GM18868 (cell line): ENCODE data around the gene CTNND2.
"Not testable (repeated sequence)": the region's sequence is repeated elsewhere in the genome, so short reads cannot be mapped to it uniquely, and the experiment has no call there.

Source experiments
- ATAC-seq: cut with Tn5 transposase; IDR thresholded peaks from one replicate; pipeline ENCODE4 v1.9.1; 2021; ENCODE audit warnings: mild to moderate bottlenecking, moderate library complexity; ENCODE audit not compliant: unreplicated experiment

Gene CTNND2

DNA sequence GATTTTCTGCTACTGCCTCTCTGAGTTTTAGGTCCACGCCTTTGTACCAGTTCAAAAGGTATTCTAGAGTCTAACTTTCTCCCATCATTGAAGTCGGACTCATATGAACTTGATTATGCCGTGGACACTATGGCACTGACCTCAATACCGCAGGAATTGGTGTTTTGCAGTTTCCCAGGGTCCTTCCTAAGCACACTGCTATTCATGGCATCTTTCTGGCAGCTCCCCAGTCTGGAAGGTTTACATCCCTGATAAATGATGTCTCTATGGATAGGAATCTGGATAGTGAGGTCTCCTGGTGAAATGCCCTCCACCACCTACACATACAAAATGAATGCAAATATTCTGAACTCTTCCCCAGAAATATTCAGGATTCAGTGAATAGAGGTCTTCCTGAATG lies 422.2 kb downstream of the CTNND2 start:
- no peak for ATAC-seq

DNA sequence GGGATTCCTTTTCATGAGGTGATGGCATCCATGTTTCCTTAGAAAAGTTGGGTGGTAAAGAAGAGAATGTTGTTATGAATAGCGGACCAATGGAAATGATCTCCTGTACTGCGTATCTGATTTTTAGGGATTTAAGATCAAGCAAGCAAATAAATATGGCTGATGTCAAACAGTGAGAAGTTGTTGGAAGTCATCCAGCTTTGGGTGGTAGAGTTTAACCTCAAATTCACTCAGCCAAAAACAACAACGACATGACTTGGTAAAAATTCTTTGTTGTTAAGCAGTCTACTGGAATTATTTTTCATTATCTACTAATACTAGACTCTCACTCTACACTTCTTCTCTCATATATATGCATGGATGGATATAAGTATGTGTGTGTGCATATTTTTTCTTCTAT lies 426.5 kb downstream of the CTNND2 start:
- ATAC-seq = no peak

DNA sequence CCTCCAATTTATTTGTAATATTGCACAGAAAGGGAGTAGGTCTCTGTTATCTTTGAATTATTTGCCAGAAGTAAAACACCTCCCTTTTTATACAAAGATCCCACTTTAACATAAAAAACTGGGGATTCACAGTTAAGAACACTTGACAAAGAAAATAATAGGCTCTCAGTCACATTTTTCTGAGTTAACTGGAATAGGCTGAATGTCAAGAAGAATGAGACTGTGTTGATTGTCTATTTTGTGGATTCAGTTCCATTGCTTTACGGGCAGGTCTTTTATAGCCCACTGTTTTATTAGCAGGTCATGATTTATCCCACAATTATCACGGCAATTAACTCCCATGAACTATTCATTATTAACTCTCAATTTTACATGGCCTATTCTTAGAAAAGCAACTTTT lies 427.4 kb downstream of the CTNND2 start:
- ATAC-seq = no peak

DNA sequence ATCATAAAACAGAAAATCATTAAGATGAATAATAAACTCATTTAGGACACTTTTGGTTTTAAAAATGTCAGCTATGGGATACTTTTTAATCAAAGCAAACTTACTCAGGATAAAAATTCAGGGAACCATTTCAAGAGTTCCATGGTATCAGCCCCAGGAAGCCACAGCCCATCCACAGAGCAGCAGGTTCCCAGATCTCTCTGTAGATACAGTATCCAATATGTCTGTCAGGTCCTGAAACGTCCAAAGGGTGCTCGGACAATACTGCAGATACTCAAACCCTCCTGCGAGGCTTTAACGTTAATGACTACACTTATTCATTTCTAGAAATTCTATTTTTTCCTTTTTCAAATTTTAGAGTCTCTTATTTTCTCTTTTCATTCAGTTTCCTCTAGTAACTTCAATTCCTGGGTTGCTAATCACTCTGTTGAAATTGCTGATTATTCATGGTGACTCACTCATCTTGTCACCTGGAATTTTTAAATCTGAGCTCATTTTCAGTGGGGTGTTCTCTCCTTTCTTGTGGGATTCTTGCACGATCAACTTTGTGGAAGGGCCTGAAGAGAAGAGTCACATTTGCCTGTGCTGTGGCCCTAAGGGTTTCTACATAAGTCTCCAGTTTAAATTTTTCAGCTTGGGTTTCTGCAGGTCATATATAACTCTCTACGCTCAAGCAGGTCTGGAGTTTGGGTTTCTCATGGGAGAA lies 435.8 kb downstream of the CTNND2 start:
- ATAC-seq = no peak

DNA sequence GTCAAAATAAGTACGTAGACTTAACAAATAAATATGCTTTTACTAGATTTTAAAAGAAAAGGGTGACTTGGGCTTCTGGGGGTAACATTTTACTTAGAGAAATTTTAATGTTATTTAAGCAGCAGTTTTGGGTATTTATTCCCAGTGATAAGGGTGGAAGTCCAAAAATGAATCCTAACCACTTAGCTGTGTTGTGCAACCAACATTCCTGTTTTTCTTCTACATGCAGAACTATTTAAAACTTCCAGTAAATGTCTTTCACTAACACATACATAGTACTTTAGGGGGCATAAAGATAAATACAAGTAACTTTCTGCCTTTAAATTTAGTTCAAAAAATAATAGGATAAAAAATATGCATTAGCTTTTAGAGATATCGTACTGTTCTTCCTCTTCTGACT lies 436.7 kb downstream of the CTNND2 start:
- ATAC-seq = no peak

DNA sequence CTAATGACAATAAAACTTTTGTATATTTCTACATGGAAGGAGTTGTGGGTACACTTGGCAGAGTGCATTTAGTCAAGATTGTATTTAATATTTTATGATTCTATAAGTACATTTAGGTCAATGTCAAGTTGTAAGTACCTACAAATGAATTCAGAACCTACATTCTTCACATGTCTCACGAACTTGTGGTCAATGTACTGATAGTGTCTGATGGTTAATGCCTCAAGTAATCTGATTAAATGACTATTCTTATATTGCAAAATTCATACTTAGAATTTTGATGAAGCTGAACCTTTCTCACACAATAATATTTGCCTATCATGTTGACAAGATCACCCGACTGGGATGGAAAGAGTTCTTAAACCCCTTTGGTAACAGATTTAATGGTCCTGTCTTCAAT lies 444.5 kb downstream of the CTNND2 start:
- ATAC-seq = no peak

DNA sequence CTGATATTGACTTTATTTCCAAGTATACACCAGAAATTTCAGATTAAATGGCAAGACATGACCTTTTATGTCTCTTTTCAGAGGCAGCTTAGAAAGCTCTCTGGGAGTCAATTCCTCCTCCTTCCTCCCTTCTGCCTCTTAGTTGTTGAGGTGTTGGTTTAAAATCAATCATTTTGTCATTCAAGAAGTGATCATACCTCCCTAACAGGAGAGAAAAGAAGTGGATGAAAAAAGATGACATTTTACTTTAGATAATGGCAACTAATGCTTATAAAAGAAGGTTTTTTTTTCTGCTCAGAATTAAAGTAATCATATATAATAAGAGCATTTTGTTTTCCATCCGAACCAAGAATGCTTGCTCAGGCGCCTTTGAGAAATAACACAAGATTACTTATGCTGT lies 448.7 kb downstream of the CTNND2 start:
- no peak for ATAC-seq

DNA sequence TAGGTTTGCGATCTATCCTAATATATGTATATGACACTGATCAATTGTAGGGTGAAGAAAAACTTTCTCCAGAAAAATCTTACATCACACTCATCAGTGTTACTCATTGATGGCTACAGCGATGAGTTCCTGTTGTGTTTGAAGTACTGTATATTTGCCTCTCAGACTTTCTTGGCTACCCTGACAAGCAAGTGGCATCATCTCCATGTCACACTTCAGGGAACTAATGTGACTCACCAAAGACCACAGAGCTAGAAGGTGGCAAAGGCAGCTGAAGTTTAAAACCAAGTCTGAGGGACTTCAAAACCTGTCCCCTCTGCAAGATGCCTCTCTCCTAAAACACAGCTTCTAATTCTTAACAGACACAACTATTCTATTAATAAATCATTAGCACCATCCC lies 451.4 kb downstream of the CTNND2 start:
- no peak for ATAC-seq

DNA sequence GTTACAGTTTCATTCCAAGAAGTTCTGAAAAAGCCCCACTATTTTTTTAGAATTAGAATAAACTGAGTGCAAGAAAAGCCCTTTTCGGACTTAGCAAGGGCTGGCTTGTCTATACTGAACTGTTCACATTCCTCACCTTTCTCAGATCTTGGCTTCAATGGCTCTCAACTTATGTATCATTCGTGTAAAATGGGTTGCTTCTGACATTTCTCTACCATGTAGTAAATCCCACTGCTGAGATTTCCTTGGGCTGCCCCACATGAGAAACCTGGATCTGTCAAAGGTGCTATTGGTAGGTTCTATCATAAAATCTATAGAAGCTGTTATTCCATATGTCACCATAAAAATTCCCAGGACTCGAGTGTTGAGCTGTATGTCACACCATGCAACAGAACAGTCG lies 454.3 kb downstream of the CTNND2 start:
- no peak for ATAC-seq

DNA sequence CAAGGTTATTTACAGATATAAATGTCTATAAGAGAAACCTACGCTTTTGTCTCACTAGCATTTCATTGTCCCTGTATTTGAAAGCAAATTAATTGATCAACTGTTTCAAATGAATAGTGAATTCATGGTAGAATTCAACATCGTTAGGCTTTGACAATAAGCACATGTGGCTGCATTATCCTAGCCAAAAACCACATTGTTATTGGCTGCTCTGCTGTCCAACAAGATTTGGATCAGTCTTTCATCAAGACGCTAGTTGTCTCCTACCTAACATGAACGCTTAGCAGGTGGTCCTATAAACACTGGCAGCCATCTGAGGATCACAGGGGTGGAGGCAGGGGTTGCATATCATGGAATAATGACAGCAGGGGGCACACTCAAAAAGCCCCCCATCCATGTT lies 455.0 kb downstream of the CTNND2 start:
- ATAC-seq = no peak

DNA sequence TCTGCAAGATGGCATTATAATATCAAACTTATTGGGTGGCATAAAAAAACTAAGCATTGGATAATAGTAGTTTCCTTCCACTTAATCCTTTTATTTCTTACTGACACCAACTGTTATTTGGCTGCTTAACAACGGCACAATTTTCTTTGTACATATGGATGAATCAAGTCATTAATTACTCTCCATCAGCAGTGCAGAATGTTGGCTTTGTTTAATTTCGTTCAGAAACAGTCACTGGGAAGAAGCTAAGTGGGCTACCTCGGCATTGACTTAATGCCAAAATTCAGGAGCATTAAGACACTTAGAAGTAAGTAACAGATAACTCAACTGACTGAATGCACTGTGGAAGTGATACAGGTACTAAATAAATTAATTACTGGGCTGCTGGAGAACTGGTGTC lies 460.4 kb downstream of the CTNND2 start:
- ATAC-seq = no peak

DNA sequence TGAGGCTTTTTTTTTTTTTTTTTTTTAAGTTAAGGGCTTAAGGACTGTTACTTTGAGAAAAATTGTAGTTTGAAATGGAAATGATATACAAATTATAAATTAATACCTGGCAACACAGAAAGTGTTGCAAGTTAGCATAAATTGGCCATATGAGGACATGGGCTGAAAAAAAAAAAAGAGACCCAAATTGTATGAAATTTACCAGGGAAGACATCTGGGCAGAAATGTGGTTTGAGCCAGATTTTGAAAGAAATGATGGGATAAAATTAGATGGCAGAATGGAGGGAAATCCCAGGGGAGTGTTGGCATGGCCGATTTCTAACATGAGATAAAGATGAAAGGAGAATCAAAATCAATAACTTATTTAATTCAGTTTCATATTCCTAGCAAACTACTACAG lies 472.1 kb downstream of the CTNND2 start:
- ATAC-seq = no peak

DNA sequence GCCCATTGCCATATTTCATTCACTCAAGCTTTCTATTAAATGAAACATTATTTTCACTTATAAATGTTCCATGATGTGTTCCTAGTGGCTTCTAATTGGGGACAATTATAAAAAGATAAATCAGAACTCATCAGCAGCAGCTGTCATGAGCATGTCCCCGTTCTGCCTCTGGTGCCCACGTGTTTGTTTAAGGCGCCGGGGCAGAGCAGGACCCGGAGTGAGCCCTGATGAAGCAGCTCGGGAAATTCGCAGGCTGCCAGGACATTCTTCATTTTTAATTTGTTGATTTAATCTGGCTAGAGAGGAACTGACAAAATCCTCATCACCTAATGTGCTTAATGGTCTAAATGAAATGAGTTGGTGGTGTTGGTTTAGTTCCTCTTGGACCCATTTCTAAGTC lies 475.0 kb downstream of the CTNND2 start:
- ATAC-seq = no peak

DNA sequence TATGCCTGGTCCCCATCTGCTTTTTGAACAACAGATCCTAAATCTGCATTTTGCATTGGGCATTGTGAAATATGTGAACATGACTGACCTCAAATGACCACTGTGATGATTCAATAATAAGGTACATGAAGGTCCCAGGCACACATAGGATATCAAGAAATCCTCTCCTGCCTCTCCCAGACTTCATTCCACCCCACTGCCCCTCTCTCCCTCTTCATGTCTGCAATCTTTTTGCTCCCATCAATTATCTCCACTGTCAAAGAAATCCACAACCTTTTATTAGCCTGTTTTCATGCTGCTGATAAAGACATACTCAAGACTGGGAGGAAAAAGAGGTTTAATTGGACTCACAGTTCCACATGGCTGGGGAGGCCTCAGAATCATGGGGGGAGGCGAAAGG lies 476.7 kb downstream of the CTNND2 start:
- ATAC-seq = no peak

DNA sequence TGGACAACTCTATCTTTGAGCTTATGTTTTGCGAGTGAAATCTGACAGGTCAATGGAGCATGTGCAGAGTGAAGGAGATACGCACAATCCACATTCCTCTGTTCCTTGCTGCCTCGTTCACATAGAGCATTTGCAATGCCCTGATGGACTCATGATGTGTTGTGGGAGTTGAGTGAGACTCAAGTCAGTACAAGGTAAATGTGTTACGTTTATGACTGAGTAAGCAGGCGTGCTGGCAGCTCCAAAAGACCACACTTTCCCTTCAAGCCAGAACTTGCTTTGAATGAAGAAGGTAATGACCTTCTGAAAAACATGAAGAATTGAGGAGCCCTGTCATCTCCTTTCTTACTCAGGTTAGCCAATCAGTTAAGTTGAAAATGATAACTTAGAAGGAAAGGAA lies 477.8 kb downstream of the CTNND2 start:
- no peak for ATAC-seq

DNA sequence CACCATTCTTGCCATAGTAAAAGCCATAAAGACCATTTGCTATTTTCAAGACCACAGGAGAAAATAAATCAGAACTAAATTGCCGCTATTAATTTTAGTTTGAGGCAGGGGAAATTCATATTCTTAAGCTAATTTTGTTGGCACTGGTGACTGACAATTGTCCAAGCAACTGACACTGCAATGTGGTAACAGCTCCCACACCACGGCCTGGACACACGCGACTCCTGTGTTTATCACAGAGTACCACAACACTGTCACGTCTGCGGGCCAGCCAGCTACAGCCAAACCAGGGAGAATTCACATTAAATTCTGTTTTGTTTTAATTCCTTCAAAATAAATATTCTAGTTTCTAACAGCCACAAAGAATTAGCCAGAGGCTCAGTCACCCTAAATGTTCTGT lies 481.9 kb downstream of the CTNND2 start:
- ATAC-seq = no peak

DNA sequence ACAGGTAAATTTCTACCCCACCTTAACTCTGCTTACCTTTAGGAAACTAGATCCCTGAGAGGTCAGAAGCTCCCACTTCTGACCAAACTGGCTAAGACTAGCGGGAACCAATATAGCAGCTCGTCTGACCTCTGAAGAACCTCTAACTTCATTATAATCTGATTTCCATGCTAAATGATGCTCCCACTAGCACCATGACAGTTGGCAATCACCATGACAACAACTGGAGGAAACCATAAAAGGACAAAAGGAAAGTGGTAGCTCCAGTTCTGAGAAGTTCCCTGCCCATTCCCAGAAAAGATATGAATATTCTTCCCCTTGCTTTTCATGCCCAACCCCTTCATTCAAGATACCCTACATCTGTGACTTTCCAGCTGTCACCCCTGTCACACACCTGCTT lies 483.3 kb downstream of the CTNND2 start:
- ATAC-seq = no peak

DNA sequence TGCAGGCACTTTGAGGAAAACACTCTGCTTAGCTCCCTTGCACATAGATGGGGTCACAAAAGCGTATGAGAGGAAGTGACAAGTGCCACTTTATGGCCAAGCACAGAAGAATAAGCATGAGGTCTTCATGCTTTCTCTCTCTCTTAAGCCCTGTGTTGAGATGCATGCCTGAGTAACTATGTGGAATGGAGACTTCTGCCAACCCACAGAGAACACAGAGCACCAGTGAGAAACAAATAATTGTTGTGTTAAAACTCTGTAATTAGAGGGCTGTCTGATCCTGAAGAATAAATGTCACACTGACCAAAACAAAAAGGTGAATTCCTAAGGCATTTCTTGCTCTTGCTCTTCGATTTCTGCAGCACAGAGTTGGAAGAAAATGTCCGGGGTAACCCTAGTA lies 488.5 kb downstream of the CTNND2 start:
- ATAC-seq = no peak

DNA sequence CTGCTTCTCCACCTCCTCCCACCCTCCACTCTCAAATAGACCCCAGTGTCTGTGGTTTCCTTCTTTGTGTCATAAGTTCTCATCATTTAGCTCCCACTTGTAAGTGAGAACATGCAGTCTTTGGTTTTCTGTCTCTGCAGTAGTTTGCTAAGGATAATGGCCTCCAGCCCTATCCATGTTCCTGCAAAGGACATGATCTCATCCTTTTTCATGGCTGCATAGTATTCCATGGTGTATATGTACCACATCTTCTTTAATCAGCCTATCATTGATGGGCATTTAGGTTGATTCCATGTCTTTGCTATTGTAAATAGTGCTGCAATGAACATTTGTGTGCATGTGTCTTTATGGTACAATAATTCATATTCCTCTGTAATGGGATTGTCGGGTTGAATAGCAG lies 489.5 kb downstream of the CTNND2 start:
- not testable (repeated sequence) for ATAC-seq

DNA sequence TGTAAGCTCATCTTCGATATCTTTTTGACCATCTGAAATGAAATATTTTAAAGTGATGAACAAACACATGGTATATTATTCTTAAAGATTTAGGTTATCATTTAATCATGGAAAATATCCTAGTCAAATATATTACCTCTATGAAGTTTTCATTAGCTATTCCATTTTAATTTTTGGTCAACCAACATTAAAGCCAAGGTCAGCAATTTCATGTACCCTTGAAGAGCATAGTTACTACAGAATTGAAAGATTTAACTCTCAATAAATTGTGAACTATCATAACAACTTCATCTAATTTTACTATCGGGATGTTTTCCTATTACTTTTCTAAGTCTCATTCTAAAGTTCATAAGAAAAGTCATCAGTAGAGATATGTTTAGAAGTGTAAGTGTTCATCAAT lies 492.6 kb downstream of the CTNND2 start:
- ATAC-seq = no peak

DNA sequence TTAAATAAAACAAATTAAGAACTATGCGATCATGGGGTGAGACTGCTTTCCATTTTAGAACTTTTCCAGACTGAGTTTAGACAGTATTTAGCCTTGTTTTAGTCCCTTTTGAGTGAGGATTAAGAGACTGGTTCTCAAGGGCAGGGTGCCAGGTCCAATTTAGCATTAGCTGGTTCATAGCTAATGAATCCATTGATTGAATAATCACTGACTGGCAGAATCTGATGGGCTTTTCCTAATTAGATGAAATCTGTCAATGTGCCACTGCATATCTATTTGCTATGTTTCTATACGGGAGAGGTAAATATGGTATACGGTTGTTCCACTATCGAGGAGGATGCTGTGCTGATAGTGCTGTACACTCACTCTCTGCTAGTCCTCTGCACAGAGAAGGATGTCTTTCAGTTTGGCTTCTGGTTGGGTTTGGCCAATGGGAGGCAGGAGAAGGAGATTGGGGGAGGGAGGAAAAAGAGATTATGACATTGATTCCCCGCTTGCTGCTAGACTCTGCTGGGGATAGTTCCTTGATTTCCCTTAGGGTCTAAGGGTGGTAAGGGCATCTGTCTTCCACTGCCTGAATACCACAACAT lies 496.6 kb downstream of the CTNND2 start:
- ATAC-seq = no peak

DNA sequence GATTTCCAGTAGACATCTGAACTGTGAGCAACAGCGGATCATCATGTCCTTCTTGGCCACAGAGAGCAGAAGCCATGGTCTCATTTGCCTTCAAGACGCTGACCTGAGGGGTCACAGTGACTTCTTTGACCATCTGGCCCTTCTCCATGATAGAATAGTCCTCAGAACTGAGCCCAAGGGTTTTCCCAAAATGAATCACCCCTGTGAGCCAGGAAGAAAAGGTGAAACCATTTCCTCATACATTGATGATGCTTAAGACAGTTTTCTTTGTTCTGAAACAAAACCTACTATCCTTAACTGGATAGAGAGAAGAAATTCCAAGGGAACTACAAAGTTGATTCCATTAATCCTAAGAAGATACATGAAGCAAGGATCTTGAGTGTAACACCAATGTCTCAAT lies 503.9 kb downstream of the CTNND2 start:
- ATAC-seq = no peak

DNA sequence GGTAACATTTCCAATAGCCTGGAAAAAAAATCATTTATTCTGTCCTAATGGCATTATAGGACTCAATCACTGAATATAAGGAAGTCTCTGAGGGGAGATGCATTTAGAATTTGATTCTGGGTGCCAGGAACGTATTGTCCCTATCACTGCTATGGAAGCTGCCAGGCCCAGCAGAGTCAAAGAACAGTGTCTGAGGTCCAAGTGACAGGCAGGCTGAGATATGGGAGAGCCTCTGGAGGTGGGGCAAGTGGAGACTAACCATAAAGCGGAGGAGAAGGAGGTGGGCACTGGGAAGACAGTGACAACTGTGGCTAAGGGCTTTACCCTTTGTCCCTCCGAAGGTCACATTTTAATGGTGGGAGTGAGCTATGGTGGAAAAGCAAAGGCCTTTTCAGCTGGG lies 505.5 kb downstream of the CTNND2 start:
- ATAC-seq = no peak
